Neural progenitor cell (in vitro differentiated cells): ENCODE data around the gene INPP5J.

Experiments
- EZH2phosphoT487 ChIP-seq: fragments of 200-600 bp; sonication (generic); IDR thresholded peaks from 2 replicates; pipeline ENCODE4 v1.6.1; 2017; ENCODE audit warnings: antibody characterized with exemption
- TF ChIP-seq, protein P1 (sequence below): fragments of 200-600 bp; sonication (generic); IDR thresholded peaks from 2 replicates; pipeline ENCODE4 v1.5.1; 2017; ENCODE audit warnings: antibody characterized with exemption, mild to moderate bottlenecking

DNA sequence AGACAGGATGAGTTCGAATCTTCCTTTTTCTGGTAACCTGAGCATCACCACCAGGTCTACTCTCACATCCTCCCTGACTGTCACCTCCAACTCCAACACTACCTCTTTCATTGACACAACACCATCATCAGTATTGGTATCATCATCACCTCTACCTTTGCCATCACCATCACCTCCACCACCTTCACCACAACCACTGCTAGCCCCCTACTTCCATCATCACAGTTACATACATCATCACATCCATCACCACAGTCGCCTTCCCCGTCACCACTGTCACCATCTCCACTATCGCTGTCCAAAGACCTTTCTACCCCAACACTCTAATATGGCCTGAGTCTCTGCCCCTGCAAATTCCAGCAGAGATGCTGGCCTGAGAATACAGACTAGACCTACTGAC is 1.4 kb upstream of the INPP5J start:
- TF ChIP-seq, protein P1, sequence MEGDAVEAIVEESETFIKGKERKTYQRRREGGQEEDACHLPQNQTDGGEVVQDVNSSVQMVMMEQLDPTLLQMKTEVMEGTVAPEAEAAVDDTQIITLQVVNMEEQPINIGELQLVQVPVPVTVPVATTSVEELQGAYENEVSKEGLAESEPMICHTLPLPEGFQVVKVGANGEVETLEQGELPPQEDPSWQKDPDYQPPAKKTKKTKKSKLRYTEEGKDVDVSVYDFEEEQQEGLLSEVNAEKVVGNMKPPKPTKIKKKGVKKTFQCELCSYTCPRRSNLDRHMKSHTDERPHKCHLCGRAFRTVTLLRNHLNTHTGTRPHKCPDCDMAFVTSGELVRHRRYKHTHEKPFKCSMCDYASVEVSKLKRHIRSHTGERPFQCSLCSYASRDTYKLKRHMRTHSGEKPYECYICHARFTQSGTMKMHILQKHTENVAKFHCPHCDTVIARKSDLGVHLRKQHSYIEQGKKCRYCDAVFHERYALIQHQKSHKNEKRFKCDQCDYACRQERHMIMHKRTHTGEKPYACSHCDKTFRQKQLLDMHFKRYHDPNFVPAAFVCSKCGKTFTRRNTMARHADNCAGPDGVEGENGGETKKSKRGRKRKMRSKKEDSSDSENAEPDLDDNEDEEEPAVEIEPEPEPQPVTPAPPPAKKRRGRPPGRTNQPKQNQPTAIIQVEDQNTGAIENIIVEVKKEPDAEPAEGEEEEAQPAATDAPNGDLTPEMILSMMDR: no peak
- no peak for TF ChIP-seq EZH2phosphoT487
